Right lobe of liver (tissue), 4 donors: ENCODE results near the gene CDH18.

Experiments used
- CTCF ChIP-seq, 4 donors: fragments of 200-600 bp in 3 of 4; fragments of 450-650 bp in 1 of 4; IDR thresholded peaks; one replicate each; pipeline versions ENCODE4 v1.5.1 to v1.8.0; 2016 to 2022; ENCODE audit warnings: antibody characterized with exemption in 4 of 4, mild to moderate bottlenecking in 2 of 4
- POLR2A ChIP-seq: fragments of 450-650 bp; IDR thresholded peaks from one replicate; pipeline ENCODE4 v1.6.1; 2017; ENCODE audit warnings: antibody characterized with exemption, mild to moderate bottlenecking
- donor health status: DM: no; HTN: no; CAD: no.
- donor health status: DM: no; HTN: no; CAD: no.
- donor health status: DM: no; HTN: yes; CAD: no.

- TF ChIP-seq POLR2A, result no peak
- no peak for TF ChIP-seq CTCF (IDR thresholded peaks at IDR 0.05)
These were observed 32.2 kb upstream of the CDH18 start for GRCh38 chr5:20020247-20020646.
